ENCODE measurements around the gene RCOR1.

DNA sequence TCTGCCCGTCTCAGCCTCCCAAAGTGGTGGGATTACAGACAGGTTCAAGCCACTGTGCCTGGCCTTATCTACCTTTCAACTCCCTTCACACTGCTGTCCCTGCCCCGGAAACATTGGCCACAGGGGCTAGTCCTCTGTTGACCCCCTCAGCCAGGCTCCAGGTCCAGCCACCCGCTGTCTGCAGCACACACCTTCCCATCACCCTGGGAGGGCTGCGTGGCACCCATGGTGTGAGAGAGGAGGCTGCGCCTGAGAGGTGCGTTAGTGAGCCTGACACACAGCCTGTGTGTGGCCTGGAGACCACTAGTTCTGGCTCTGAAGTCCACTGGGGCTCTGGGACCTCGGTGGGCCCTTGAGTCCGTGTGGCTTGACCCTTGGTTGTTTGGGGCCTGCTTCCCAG is 156.4 kb downstream of the RCOR1 start:
- TF ChIP-seq, protein P1, sequence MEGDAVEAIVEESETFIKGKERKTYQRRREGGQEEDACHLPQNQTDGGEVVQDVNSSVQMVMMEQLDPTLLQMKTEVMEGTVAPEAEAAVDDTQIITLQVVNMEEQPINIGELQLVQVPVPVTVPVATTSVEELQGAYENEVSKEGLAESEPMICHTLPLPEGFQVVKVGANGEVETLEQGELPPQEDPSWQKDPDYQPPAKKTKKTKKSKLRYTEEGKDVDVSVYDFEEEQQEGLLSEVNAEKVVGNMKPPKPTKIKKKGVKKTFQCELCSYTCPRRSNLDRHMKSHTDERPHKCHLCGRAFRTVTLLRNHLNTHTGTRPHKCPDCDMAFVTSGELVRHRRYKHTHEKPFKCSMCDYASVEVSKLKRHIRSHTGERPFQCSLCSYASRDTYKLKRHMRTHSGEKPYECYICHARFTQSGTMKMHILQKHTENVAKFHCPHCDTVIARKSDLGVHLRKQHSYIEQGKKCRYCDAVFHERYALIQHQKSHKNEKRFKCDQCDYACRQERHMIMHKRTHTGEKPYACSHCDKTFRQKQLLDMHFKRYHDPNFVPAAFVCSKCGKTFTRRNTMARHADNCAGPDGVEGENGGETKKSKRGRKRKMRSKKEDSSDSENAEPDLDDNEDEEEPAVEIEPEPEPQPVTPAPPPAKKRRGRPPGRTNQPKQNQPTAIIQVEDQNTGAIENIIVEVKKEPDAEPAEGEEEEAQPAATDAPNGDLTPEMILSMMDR (IDR thresholded peaks at IDR 0.05 in 8 of 11, conservative IDR thresholded peaks at IDR 0.05 in 3 of 11): no peak
- TF ChIP-seq POLR2AphosphoS5 (IDR thresholded peaks at IDR 0.05): no peak
